Fibroblast of skin of back (primary cell): ENCODE measurements around the gene RAB40AL. TPM values are rescaled to one million over a fixed set of nuclear protein-coding genes. Genes with fewer than 3 reads are reported as not detected.
"Not testable (repeated sequence)": the region's sequence is repeated elsewhere in the genome, so short reads cannot be mapped to it uniquely, and the experiment has no call there.

ENCODE experiments used
- DNase-seq: peaks from one replicate; pipeline ENCODE4 v3.0.0-alpha.2; 2013
- polyA plus RNA-seq, 2 experiments: library from polyadenylated mRNA; unstranded; fragments of 120-200 nt; gene quantifications; one replicate each; pipeline ENCODE4 v1.2.1, GENCODE V29; 2013; ENCODE audit not compliant: insufficient read length in 2 of 2

Gene RAB40AL
- polyA plus RNA-seq (2013, experiment 1 of 2; ENCODE audit: insufficient read length): not detected
- polyA plus RNA-seq (2013, experiment 2 of 2; ENCODE audit: insufficient read length): not detected

DNA sequence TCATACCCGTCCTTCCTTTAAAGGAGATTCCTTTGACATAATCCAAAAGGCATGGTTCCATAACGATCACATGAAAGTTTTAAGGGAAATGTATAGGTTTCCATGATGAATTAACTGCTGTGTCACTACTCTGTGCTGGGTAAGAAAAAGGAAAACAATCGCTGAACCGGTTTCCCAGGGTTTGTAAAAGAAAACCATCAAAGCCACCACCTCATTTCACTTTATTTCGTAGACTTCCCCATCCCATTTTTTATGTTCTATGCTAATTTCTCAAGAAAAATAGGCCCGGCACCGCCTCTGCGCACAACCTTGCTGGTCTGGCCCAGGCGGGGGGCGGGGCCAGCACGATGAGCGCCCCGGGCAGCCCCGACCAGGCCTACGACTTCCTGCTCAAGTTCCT lies at the start of gene RAB40AL:
Gene RAB40AL, plus strand, starts transcription at position 301 of the 400 bp plus-strand sequence. Its CDS starts 47 bp downstream, at position 348.
- not testable (repeated sequence) for DNase-seq

- DNase-seq: no peak
These were observed 49.4 kb upstream of the RAB40AL start for GRCh38 chrX:102887687-102888086.

- peak; percentile 83 for DNase-seq
These were observed 45.0 kb upstream of the RAB40AL start for GRCh38 chrX:102892103-102892502.

- peak; percentile 76 for DNase-seq
These were observed 36.8 kb upstream of the RAB40AL start for GRCh38 chrX:102899940-102900916.

- no peak for DNase-seq
These were observed 34.7 kb upstream of the RAB40AL start for GRCh38 chrX:102902355-102902754.

DNA sequence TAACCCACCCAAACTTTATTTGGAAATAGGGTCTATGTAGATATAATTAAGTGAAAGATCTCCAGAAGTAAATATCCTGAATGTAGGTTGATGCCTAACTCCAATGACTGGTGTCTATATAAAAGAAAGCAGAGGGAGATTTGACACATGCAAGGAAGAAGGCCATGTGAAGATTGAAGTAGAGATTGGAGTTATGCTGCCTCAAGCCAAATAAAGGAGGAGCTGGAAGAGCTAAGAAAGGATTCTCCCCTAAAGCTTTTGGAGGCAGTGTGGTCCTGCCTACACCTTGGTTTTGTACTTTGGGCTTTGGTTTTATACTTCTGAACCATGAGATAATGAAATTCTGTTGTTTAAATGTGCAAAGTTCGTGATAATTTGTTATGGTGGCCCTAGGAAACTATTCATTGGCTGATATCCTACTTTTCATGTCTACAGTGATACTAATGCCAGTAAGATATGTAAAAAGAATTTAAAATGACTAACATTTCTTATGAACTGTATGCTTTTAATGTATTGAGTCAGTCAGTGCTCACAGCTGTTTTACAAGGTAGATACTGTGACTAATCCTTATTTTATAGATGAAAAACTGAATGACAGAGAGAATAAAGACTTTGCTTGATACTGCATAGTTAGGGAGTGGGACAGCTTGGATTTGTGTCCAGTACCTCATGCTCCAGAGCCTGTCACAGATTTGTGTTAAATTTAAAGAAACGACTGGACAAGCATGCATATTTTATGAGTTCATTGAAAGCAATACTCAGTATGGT lies 5.9 kb upstream of the RAB40AL start:
- peak; percentile 5 for DNase-seq

- DNase-seq: peak; percentile 18
These were observed 2.4 kb upstream of the RAB40AL start for GRCh38 chrX:102934624-102935023.

DNA sequence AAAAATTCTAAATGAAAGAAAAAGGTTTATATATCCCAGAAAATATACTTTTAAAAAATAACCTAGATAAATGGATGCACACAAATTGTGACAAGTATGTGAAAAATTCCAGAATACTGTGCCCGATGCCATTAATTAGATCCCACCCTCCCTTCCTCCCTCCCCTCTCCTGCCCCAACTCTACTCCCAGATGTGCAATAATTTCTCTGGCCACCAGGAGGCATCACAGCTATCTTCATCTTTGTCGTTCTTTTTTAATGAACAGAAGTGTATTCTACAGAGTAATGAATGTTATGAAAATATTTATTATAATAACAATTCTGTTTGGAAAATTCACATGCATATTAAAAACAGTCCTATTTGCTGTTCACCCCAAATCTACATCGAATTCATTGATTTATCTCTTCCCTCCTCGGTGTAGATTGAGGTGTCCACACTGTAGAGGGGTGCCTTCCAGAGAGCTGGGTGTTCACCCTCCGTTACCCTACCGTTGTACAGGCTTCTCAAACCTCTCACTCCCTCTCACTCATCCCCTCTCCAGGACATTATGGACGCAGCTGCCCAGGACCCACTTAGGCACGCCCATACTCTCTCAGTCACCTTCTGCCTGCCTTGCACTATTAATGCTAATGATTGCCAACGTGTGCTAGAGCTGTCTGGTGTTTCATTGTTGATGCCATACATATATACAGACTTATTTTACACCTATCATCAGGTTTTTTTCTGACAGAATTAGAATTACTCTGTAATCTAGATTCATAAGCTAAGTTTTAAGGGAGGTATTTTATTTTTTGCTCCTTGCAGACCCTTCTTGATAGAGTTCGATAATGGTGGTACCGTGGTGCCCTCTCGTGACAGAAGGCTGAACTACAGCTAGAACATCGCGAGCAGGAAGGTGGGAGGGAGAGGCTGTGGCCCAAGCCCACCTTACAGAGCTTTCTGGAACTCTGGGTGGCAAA lies 14.1 kb downstream of the RAB40AL start:
- peak; percentile 55 for DNase-seq

DNA sequence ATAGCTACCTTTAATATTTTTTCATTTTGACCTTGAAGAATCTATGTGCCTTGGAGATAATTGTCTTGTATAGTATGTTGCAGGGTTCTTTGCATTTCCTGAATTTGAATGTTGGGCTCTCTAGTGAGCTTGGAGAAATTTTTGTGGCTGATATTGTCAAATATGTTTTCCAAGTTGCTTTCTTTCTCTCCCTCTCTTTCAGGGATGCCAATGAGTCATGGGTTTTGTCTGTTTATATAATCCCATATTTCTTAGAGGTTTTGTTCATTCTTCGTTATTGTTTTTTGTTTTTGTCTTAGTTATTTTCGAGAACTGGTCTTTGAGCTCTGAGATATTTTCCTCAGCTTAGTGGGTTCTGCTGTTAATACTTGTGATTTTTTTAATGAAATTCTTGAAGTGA lies 20.7 kb downstream of the RAB40AL start:
- peak; percentile 59 for DNase-seq

DNA sequence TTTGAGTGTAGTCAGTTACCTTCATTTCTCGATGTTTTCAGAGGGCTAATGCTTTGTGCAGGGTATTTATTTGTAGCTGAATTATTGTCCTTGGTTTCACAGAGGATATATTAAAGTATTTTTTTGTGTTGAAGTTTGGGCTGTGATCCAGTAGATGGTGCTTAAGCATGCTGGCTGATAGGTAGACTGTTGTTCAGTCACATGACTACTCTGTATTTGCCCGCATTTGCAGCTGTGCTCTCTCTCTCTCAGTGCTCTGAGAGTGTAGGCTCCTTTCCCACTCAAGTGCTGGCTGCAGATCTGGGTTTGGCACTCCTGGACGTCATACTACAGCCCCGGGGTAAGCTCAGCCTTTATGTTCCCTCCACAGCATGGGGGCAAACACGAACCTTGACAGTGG lies 21.7 kb downstream of the RAB40AL start:
- DNase-seq: no peak

GRCh38 chrX:102959471-102959870 lies 22.4 kb downstream of the RAB40AL start:
- DNase-seq: peak; percentile 91

DNA sequence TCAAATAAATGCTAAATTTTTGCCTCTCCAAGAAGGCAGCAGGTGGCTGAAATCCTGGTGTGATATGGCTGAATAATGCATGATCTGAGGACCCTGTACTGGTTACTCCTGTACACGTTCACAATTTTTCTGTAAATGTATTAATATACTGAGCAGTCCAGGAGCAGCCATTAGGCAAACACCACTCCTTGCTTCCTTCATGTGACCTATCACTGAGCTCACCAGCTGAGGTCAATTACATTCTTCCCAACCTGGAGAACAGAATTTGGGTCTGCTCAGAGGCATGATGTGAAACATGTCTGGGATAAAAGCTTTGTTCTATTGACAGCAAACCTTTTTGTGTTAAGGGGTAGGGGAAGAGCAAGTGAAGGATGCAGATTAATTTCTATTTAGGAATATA lies 26.9 kb downstream of the RAB40AL start:
- no peak for DNase-seq

- DNase-seq: no peak
These were observed 27.9 kb downstream of the RAB40AL start for GRCh38 chrX:102964940-102965339.

GRCh38 chrX:102966701-102967100 lies 29.6 kb downstream of the RAB40AL start:
- peak; percentile 83 for DNase-seq

GRCh38 chrX:102968216-102968615 lies 31.1 kb downstream of the RAB40AL start:
- DNase-seq: peak; percentile 2

DNA sequence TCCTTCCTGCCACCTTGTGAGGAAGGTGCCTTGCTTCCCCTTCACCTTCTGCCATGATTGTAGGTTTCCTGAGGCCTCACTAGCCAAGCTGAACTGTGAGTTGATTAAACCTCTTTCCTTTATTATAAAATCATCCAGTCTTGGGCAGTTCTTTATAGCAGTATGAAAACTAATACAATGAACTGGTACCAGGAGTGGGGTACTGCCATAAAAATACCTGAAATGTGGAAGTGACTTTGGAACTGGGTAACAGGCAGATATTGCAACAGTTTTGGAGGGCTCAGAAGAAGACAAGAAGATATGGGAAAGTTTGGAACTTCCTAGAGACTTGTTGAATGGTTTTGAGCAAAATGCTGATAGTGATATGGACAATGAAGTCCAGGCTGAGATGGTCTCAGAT lies 34.5 kb downstream of the RAB40AL start:
- not testable (repeated sequence) for DNase-seq

DNA sequence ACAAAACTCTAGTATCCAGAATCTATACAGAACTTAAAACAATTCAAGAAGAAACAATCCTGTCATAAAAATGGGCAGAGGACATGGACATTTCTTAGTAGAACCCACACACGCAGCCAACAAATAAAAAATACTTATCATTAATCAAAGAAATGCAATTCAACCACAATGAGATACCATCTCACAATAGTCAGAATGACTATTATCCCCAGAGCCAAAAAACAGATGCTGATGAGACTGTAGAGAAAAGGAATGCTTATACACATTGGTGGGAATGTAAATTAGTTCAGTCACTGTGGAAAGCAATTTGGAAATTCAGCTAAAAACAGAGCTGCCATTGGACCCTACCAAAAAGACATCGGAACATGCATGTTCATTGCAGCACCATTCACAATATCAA lies 37.9 kb downstream of the RAB40AL start:
- peak; percentile 9 for DNase-seq

DNA sequence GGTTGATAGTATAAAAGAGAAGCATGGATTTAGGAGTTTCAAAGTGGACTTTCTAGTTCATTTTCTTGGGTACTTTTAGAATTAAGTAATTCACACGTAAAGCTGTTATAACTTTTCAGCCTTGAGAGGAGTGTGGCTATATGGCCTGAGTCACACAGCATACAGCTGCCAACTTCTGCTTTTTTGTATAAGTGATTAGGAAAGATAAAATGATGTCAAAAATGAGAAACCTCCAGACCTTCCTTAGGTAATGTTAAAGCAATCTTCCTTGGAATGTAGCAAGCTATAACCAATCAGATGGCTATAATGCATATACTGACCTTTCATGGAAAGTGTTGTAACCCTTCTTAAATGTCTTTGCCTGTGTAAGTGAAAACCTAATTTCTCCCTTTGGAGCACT lies 39.2 kb downstream of the RAB40AL start:
- DNase-seq: peak; percentile 27

DNA sequence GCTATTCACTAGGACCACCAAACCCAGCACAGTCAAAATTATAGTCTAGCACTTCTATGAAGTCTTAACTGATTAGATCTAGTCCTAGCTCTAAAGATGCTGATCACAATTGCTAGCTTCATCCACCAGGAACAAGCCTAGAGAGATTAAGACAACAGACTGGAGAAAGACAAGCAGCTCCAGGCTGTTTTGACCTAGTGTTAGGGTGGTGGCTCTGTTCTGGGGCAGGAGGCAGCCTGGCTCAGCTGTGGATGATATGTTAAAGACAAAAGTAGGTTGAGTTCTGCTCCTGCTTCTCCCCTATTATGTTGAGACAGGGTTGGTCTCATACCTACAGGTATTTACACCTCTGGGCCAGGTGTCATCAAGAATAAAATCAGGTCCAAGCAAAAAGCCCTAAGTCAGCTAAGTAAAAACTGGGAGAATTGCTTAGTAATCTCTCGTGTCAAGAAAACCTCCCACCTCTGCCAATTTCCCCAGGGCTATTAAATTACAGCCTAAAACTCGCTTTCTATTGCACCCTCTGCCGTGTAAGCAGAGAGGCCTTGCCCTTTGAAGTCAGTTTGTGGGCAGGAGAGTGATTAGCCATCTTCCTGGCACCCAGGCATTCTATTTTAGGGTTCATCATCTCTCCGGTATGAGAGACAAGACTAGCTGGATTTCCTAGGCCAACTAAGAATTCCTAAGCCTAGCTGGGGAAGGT lies 39.9 kb downstream of the RAB40AL start:
- DNase-seq: peak; percentile 21

- DNase-seq: no peak
These were observed 41.5 kb downstream of the RAB40AL start for GRCh38 chrX:102978594-102978993.

DNA sequence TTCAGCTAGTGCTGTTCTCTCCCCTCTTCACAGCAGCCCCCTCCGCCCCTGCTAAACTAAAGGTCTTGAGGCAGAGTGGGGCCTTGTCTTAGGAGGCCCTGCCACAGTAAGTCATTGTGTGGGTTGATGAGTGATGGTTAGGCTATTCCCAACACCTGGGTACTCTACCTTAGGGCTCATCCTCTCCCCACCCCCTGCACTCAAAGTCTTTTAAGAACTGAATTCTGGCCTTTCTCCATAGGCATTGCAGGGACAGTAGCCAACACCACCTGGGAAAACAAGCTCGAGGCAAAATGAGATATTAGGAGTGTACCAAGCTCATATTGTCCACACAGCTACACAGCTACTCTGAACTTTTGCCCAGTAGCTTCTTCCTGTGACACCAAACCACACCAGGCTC lies 42.5 kb downstream of the RAB40AL start:
- no peak for DNase-seq
